SH-SY5Y (cell line): ENCODE measurements around the gene SOAT1.

Experiments
- GATA2 ChIP-seq: IDR thresholded peaks from 2 replicates; pipeline ENCODE4 v1.6.1; 2011; ENCODE audit warnings: mild to moderate bottlenecking, low read depth, low read length
- GATA3 ChIP-seq: IDR thresholded peaks from 2 replicates; pipeline ENCODE4 v1.6.1; 2011; ENCODE audit warnings: low read depth, mild to moderate bottlenecking, low read length, moderate library complexity

DNA sequence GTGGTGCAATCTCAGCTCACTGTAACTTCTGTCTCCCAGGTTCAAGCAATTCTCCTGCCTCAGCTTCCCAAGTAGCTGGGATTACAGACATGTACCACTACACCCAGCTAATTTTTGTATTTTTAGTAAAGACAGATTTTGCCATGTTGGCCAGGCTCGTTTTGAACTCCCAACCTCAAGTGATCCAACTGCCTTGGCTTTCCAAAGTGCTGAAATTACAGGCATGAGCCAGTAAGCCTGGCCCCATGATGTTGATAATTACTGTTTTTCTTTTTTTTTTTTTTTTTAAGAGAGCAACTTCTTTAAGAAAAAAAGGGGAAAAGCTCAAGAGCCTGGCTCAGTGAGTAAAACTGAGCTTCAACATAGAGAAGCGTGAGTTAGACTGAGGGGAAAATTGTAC lies 9.6 kb upstream of the SOAT1 start:
- TF ChIP-seq GATA3 (no peak), GATA2 (no peak)
